GM10266 (cell line): ENCODE measurements around the gene VDR.

Source experiments
- DNase-seq: peaks from one replicate; pipeline ENCODE4 v3.0.0; 2012; ENCODE audit errors: extremely low spot score
- CTCF ChIP-seq: IDR thresholded peaks from 2 replicates; pipeline ENCODE4 v1.5.1; 2012; ENCODE audit warnings: mild to moderate bottlenecking, low read depth; ENCODE audit not compliant: control insufficient read depth, insufficient read depth; ENCODE audit errors: missing control alignments

VDR gene

DNA sequence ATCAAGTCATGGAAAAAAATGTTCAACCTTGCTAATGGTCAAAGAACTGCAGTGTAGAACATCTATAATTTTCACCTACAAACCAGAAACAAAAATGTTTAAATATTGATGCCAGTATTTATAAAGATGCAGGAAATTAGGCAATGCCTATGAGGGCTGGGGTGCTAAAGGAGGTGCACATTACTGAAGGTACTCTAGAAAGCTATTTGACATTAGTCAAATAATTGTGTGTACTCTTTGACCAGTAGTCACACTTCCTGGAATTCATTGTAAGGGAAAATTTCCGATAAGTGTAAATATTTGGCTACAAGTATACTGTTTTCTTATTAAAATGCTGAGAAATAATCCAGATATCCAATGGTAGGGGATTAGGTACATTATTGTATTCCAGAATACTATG lies 48.7 kb downstream of the VDR start:
- no peak for TF ChIP-seq CTCF

DNA sequence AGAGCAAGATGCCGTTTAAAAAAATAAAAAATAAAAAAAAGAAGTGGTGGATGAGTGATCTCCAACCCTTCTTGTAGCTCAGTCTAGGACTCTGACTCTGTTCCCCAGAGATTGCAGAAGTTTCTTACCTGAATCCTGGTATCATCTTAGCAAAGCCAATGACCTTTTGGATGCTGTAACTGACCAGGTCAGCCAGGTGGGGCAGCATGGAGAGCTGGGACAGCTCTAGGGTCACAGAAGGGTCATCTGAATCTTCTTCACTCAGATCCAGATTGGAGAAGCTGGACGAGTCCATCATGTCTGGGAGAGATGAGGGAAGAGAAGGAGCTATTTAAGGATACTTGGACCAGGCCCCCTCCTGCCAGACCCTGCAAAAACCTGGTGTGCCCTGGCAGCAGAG lies 49.3 kb downstream of the VDR start:
- DNase-seq = no peak
- no peak for TF ChIP-seq CTCF

More for the DNA sequence above, 48.7 kb downstream of the VDR start:
- DNase-seq = no peak

GRCh38 chr12:47854531-47854930 lies 50.3 kb downstream of the VDR start:
- no peak for TF ChIP-seq CTCF

GRCh38 chr12:47852096-47852571 lies 52.7 kb downstream of the VDR start:
- DNase-seq = no peak
- no peak for TF ChIP-seq CTCF

More at GRCh38 chr12:47854531-47854930, 50.3 kb downstream of the VDR start:
- no peak for DNase-seq

DNA sequence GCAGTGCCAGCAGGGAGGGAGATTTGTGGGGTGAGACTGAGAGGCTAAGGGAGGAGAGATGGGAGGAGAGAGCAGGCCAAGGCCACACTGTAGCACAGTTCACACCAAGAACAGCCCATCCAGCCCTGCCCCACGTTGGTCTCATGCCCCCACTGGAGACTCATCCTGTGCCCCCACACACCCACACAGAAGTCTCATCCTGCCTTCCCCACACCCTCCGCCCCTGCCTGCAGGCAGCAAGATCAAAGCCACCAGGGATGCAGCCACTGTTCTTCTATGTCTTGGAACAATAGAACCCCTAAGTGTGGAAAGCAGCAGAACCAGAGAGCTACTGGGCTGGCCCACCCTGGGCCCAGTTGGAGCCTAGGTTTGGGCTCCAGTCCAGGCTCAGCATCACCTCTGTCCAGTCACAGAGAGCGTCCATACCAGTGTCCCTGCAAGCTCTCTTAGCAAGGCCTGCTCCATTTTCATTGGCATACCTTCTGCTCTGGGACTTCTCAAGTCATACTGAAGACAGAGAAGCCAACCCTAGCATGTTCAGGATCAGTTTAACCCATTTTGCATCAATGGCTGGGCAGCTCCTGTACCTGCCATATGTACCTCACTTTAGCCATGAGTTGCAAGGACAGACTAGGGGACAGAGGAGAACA lies 53.4 kb downstream of the VDR start:
- no peak for DNase-seq
- no peak for TF ChIP-seq CTCF

DNA sequence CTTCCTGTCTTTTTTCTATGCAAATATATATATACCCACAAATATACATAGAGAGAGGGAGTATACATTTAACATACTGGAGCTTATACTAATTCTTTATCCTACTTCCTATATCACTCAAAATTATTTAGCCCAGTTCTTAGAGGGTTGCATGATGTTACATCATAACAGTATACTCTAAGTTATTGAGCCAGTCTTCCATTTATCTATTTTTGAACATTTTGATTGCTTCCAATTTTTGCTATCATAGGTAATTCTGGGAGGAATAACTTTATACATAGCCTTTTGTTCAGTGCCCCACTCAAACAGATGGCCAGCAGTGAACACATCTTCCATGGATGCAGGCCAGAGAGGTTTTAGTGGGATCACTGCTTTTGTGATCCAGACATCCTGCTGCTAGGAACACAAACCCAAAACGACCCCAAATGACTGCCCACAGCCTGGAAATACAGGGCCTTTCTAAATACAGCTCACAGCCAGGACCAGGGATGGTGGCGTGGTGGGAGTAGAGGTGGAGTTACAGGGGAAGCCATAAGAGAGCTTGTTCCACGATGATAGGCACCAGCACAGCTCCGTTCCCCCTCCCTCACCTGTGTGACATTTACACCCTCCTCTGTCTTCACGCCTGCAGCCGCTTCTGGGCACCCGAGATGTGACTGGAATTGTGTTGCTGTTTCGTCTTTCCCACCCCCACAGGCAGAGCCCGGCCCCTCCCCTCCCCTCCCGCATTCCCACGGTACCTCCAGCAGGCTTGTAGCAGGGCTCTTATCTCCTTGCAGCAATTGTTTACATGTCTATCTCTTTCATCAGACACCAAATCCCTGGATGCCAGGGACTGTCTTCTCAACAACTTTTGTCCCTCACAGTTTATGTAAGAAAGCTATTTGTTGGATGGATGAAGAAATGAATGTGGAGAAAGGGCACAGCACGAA lies 54.4 kb downstream of the VDR start:
- TF ChIP-seq CTCF = no peak
- DNase-seq = no peak

GRCh38 chr12:47849261-47849660 lies 55.5 kb downstream of the VDR start:
- DNase-seq = no peak
- TF ChIP-seq CTCF = no peak
